Activated T-cell treated with anti-CD3 and anti-CD28 coated beads, Interleukin-2, amount 50 U/mL, for 48 hours (primary cell): ENCODE results near the gene DNAH6.

Source experiments
- DNase-seq, 2 experiments: peaks; one replicate each; pipeline ENCODE4 v3.0.0-alpha.2; 2020

DNAH6 gene

DNA sequence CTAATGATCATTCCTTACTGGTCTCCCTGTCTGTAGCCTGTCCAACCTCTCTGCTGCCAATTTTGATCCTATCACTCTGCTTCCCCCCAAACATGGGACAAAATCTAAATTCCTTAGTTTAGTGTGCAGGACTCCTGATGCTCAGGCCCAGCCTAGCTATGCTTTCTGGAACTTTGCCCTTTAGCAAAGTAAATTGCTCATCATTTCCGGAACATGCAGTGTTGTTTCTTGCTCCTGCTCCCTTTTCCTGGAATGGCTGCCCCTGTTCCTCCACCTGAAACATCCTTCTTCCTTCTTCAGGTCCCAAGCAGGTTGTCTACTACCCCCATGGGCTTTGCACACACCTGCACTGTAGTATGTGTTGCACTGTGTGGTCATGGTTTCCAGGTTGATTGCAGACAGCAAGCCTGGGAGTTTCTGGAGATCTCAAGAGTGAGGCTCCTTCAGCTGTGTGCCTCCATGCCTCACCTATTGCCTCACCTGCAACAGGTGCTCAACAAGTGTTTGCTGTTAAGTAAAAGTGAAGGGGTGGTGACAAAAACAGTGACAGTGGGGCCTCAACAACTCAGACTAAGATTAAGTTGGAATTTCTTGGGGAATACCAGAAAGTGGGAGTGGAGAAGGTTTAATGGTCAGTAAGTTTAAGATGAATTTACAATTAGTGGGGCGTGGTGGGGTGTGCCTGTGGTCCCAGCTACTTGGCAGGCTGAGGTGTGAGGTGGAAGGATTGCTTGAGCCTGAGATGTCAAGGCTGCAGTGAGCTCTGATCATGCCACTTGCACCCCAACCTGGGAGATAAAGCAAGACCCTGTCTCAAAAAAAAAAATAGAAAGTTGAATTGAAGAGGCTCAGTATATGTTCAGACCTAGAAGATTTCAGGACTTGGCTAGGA, 120.0 kb downstream of the DNAH6 start:
- no peak for DNase-seq

DNA sequence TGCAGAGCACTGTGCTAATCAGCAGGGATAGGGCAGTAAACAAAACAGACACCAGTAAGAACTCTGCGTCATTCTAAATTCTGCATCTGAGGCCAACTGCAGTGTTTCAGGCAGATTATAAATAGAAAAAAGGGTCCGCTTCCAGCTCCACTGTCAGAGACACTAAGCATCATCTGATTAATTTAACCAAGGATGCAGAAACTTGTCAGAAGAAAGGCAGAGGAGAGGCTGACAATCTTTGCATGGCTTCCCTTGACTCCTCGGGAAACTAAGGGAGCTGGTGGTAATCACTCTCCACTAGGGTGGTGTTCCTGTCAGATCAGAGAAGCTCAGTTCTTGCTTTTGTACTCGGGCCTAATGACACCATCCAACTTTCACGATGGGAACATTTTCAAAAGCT, 123.5 kb downstream of the DNAH6 start:
- DNase-seq = no peak

DNA sequence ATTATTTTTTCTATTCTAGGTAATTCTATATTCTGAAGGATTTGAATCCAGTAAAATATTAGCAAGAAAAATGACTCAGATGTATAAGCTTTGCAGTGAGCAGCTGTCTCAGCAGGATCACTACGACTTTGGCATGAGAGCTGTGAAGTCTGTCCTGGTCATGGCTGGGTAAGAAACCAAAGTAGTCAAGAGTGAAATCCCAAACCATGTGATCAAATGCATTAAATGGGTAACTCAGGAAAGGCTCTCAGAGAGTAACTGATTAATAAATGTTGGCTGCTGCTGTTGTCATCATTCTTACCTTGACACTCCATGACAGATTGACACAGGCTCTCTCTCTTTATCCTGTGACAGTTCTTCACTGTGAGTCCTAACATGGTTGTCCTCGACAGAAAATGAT, 124.1 kb downstream of the DNAH6 start:
- no peak for DNase-seq

DNA sequence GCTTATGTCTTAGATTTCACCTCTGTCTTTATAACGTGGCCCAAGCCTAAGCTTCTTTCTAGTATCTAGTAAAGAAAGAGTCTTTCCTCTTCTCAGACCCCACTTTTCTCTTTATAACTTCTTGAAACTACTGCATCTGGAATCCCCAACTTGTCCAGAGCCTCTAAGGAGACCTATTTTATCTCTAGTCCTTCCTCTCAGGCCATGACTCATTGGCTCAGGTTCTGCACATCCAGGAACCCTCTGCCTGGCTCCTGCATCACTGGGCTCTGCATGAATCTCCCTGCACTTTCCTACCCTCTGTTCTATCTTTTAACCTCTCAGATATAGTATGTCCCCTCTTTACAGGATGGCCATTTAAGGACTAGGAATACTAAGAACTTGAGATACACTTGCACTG, 124.7 kb downstream of the DNAH6 start:
- DNase-seq = no peak

DNA sequence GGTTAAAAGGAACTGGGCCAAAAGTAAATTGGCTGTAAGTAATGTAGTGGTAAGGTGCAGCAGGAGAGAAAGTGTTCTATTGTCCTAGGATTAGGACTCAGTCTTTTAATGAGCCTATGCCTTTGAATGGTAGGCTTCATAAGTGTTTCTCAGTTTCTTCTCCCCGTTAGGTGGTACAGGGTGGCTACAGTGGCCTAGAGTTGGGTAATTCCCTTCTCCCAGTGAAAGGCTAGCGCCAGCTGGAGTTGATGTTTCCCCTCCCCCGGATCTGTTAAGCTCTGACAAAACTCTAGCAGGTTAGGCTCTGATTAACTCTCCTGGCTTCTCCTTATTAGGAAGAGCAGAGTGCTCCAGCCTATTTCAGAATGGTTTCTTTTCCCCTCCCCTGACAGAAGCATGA, 127.7 kb downstream of the DNAH6 start:
- no peak for DNase-seq

DNA sequence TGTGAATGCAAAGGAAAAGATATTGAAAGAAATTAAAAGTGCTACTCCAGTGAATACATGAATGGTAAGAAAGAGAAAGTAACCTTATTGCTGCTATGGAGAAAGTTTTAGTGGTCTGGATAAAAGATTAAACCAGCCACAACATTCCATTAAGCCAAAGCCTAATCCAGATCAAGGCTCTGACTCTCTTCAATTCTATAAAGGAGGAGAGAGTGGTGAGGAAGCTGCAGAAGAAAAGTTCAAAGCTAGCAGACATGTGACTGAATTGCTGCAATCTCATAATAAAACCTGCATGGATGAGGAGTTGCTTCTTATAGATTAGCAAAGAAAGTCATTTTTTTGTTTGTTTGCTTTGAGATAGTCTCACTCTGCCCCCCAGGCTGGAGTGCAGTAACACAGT, 130.2 kb downstream of the DNAH6 start:
- DNase-seq = no peak

DNA sequence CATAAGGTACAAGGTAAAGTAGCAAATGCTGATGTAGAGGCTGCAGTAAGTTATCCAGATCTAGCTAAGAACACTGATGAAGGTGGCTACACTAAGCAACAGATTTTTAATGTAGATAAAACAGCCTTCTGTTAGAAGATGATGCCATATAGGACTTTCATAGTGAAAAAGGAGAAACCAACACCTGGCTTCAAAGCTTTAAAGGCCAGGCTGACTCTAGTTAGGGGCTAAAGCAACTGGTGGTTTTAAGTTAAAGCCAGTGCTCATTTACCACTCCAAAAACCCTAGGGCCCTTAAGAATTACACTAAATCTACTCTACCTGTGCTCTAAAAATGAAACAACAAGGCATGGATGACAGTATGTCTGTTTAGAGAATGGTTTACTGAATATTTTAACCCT, 131.0 kb downstream of the DNAH6 start:
- DNase-seq = no peak

DNA sequence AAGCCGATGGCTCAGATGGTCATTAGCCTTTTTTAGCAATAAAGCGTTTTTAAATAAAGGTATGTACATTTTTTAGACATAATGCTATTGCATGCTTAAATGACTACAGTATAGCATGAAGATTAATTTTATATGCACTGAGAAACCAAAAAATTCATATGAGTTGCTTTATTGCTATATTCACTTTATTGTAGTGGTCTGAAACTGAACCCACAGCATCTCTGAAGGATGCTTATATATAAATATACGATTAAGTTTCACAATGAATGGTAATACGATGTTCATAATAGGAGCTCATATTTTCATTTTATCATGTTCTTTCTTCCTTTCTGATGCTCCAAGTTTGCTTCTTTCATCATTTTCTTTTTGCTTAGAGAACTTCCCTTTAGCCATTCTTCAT, 132.8 kb downstream of the DNAH6 start:
- no peak for DNase-seq

DNA sequence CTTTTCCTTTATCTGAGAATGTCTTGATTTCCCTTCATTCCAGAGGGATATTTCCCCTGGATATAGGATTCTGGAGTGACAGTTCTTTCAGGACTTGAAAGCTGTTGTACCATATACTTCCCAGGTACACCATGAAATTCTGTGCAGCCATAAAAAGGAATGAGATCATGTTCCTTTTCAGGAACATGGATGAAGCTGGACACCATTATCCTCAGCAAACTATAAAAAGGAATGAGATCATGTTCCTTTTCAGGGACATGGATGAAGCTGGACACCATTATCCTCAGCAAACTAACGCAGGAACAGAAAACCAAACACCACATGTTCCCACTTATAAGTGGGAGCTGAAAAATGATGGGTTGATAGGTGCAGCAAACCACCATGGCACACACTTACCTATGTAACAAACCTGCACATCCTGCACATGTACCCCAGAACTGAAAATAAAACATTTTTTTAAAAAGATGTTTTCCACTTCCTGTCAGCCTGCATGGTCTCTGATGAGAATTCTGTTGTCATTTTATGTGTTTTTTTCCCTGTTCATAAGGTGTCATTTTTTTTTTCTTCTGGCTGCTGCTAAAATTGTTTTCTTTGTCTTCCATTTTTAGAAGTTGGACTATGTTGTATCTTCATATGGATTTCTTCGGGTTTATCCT, 133.3 kb downstream of the DNAH6 start:
- no peak for DNase-seq

DNA sequence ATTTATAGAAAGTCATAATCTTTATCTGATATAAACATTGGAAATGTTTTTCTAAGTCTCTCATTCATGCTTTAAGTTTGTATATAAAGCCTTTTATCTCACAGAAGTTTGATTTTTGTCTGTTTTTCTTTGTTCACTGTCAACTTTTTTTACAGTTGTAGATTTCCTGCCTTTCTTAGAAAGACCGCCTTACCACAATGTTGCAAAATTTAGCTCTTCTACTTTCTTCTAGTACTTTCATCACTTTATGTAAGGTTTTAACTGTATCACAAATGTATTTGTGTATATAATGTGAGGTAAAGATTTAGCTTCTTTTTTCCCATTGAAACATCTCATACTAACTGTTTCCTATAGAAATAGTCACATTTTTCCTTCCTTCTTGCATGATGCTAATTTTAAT, 136.1 kb downstream of the DNAH6 start:
- no peak for DNase-seq

DNA sequence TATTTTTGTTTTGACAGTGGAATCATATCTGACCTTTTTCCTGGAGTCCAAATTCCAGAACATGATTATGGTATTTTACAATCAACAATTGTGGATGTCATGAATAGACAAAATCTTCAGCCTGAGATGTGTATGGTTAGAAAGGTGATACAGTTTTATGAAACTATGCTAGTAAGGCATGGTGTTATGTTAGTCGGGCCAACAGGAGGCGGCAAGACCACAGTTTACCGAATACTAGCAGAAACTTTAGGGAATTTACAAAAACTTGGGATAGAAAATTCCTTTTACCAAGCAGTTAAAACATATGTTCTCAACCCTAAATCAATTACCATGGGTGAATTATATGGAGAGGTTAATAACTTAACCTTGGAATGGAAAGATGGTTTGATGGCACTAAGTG, 137.0 kb downstream of the DNAH6 start:
- no peak for DNase-seq

DNA sequence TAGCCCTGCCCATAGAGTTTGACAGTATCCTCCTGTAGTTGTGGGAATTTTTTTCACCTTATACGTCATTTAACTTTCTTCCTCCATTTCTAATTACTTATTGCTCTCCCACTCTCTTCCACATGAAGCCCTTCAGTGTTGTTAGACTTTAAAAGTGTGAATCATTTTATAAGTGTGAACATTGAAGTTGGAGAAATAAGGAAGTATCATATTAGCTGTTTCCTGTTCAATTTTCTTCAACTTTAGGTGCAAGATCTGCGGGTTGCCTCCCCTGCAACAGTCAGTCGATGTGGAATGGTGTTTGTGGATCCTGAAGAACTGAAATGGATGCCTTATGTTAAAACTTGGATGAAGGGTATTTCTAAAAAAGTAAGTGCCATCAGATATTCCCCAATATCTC, 138.1 kb downstream of the DNAH6 start:
- DNase-seq = no peak

DNA sequence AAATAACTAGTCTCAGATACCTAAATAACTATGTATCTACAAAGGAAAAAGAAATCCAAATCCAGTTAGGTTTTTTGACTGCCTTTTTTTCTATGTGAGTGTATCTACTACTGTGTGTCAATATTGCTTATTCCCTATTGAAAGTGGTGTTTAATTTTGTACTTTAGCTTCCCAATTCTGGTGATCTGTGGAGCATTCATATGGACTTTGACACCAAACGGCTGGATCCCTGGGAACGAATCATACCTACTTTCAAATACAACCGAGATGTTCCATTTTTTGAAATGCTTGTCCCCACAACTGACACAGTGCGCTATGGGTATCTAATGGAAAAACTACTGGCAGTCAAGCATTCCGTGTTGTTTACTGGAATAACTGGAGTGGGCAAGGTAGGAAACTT, 152.8 kb downstream of the DNAH6 start:
- DNase-seq = no peak

DNA sequence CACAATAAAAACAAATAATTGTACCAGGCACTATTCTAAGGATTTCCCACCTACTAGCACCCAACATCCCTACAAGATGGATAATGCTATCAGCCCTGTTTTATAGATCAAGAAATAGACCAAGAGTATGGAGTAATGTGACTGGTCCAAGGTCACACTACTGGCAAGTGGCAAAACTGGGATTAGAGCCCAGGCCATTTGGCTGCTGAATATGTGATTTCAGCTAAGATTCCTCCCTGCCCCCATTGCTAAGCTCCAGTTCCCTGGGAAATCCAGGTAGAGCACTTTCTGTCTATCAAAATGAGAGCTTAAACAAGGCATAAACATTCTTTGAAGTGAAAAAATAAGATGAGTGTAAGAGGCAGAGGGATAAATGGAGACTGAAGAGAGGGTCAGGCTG, 157.8 kb downstream of the DNAH6 start:
- DNase-seq = no peak

DNA sequence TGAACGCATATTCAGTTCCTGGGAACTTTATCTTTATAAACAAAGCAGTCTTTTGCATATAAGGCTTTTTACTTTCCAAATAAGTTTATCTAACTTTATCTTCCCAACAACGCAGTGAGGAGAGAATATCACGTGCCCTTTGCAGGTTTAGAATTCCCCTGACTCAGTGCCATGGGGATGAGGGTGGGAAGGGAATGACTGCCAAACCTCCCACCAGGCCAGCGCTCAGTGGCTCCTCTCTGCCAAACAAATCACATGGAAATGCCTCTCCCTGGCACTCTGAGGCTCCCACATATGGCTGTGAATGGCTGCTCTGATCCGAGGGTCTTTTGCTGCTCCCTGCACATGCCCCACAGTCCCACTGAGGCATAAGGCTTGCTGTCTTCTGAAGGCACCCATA, 158.3 kb downstream of the DNAH6 start:
- DNase-seq = no peak

DNA sequence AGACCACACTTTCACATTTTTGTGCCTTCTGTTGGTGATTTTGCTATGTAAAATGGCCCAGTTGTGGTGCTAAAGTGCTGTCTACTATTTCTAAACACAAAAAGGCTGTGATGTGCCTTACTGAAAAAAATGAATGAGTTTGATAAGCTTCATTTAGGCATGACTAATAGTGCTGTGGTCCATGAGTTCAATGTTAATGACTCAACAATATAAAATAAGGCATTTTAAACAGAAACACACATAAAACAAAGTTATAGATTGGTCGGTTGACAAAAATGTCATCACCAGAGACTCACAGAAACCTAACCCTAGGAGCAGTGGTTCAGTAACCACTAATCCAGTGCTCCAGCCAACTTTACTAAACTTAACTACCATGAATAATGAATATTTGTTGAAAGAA, 160.0 kb downstream of the DNAH6 start:
- DNase-seq = no peak

DNA sequence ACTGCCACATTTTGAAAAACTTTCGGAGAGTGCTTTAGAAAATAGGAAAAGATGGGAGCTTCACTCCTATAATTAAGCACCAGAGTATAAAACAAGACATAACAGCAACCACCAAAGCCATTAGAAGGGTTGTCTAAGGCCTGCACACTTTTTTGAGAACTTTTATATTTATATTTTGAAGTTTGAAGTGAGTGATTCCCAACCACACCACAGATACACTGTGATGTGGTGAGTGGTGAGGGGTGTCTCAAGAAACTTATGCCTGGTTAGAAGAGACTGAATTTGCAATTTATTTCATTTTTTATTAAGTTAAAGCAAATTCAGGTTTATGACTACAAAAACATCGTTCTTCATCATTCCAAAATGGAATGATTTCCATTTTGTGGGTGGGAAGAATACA, 161.9 kb downstream of the DNAH6 start:
- DNase-seq = no peak

DNA sequence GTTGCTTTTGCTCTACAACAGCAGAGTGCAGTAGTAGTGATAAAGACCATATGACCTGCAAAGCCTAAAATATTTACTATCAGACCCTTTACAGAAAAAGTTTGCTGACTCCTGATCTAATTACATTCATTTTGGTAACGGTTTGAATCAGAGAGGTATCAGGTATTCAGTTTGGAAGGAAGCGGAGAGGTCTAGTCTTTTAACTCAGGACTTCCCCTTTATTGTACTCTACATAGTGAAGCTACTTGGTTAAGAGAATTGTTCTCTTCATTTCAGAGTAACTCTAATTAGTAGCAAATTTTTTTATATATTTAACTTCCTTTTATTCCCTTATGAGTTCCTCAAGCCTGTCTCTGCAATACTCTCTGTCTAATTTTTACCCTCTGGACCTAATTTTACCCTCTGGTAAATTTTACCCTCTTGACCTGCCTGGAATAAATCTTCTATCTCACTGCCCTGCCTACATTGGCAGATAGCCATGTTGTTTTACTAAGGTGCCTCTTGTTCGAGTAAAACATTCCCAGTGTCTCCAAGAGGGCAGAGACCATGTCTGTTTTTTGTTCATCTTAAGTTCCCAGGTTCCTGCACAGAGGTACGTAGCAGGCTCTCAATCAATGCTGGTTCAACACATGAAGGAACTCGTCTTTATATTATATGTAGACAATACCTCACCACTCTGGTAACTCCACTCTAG, 170.6 kb downstream of the DNAH6 start:
- no peak for DNase-seq

DNA sequence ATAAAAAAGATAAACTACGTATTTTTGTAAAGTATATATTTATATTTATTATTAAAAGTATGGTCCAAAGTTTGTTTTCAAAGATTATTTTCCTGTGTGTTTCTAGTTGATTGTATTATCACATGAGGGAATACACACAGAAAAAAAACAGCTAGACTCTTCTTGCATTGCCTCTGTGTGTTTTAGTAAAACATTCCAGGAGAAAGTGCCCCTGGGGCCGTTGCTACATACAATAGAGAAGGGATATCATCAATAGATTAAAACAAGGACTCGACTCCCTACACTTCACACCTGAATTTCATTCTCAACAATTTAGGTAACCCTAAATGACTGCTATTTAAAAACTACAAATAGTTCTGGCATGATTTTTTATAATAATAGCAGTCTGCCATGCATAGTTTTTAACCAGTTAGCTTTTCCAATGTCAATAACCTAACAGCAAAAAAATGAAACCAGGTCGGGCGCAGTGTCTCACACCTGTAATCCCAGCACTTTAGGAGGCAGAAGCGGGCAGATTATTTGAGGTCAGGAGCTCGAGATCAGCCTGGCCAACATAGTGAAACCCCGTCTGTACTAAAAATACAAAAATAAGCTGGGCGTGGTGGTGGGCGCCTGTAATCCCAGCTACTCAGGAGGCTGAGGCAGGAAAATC, 171.3 kb downstream of the DNAH6 start:
- no peak for DNase-seq

DNA sequence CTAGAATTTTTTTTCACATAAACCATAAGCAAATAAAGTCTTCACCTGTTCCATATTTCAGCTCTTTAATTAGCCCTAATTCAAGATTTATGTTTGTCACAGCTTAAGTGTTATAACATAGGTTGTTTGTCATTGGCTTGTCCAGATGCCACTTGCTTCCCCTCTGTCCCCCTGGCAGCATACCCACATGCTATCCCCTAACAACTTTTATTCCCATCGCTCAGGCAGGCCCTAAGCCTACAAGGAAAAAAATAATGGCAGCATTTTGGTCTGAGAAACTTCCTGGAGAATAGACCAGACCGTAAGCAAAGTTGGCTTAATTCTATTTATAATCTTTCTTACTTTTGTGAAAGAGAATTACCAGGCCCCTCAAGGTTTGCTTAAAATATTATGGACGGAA, 173.9 kb downstream of the DNAH6 start:
- no peak for DNase-seq

DNA sequence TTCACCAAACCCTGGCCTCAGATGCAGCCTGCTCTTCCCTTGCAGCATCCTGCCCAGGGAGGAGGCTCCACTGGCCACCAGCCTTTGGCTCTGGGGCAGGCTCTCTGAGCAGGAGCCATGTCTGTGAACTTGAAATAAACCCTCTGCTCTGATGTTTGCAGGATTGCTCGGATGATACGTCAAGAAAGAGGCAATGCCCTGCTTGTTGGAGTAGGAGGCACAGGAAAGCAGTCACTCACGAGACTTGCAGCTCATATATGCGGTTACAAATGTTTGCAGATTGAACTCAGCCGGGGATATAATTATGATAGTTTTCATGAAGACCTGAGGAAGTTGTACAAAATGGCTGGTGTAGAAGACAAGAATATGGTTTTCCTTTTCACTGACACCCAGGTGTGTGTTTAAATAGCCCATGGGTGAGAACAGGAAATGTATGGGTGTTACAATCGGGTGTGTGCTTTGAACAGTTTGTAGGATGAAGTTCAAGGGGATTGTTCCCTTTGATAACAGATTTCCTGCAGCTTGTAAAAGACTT, 177.9 kb downstream of the DNAH6 start:
- DNase-seq = peak; percentile 37 to 46

DNA sequence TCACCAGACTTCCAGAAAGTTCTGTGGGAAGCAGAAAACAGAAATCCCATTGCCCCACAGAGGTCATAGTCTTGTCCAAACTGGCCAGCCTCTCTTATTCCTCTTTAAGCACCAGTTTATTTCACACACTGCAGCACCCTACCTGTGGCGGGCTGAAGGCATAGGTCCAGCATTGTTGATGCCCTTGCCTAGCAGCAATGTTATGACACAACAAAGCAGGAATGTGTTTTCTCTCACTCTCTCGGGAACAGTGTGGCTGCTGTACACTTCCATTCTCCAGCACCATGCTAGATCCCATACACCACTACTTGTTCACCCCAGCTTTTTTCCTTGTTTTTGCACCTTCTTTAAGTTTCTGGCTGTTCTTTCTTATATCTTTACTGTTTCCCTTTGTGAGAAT, 181.6 kb downstream of the DNAH6 start:
- DNase-seq = no peak

DNA sequence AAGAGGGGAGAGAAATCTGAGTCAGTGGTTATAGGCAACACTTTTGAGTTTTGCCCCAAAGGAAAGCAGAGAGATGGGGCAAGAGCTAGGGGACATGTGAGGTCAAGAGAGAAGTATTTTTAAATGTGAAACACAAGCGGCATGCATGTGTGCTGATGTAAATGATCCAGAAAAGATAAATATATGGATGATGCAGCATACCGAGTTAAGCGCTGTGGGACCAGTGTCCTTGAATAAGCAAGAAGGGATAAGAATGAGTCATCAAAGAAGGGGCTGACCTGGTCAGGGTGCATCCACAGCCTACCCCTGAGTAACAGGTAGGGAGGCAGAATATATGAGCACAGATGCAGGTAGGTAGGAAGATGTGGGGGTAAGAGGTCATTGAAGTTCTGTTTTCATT, 183.7 kb downstream of the DNAH6 start:
- DNase-seq = no peak
